Measurements from ENCODE around the gene MYBPH.

The MYBPH gene

DNA sequence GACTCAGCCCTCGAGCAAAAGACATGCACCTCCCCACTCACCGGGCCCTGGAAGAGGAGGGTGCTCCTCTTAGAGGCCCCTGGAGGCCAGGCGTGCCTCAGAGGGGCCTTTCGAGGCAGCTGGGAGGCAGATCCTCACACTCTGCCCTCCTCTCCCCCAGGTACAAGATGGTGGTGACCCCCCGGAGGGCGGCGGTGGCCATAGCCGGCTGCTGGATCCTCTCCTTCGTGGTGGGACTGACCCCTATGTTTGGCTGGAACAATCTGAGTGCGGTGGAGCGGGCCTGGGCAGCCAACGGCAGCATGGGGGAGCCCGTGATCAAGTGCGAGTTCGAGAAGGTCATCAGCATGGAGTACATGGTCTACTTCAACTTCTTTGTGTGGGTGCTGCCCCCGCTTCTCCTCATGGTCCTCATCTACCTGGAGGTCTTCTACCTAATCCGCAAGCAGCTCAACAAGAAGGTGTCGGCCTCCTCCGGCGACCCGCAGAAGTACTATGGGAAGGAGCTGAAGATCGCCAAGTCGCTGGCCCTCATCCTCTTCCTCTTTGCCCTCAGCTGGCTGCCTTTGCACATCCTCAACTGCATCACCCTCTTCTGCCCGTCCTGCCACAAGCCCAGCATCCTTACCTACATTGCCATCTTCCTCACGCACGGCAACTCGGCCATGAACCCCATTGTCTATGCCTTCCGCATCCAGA, 10.4 kb downstream of the MYBPH start:
- DNase-seq, result no peak

- DNase-seq, result no peak
Observed at GRCh38 chr1:203163891-203164635, 11.6 kb downstream of the MYBPH start.

DNA sequence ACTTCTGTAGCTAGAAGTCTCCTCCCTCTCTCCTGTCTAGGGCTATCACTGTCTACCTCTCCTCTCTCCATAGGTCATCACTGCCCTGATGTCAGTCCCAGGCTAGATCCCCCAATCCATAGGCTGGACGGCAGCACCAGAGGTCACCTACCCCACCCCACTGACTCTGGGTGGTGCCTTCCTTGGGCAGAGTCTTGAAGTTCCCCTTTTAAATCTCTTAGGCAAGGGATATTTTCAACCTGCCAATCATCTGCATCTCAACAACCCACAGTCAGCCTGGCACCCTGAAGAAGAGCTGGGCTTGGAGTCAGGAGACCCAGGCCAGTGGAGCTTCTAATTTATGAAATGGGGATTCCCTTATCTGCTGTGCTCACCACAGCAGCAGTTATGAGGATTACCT, 13.2 kb downstream of the MYBPH start:
- DNase-seq, result no peak

DNA sequence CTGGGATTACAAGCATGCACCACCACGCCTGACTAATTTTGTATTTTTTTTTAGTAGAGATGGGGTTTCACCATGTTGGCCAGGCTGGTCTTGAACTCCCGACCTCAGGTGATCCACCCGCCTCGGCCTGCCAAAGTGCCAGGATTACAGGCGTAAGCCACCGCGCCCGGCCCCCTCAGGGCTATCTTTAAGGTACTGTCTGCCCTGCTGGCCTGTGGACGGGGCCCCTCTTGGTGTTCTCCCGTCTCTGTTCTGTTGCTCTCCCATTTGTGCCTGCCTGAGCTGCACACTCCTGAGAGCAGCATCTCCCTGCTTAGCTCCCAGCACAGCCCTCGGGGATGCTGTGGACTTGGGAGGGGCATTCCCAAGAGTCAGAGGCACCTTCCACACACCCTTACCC, 13.9 kb downstream of the MYBPH start:
- DNase-seq, result no peak

GRCh38 chr1:203161175-203161574, 14.5 kb downstream of the MYBPH start:
- DNase-seq, result no peak

DNA sequence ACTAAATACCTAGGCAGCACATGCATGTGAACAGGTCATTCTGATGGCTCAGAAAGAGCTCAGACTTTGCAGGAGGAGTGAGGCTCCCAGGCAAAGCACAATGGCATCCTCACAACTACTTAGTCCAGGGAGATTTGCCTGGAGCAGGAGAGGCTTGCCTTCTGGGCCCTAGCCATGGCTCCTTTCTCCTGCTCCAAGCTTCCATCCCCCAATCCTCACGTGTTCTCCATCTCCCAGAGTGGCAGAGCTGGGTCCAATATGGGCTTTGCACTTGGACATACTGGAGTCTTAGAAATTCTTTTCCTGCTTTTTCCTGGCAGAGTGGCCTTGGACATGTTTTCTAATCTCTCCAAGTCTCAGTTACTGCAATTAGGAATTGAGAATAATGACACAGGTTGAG, 15.8 kb downstream of the MYBPH start:
- DNase-seq, result no peak

GRCh38 chr1:203158960-203159665, 16.5 kb downstream of the MYBPH start:
- no peak for DNase-seq

GRCh38 chr1:203158423-203158822, 17.2 kb downstream of the MYBPH start:
- DNase-seq, result no peak

GRCh38 chr1:203156280-203156679, 19.3 kb downstream of the MYBPH start:
- no peak for DNase-seq

DNA sequence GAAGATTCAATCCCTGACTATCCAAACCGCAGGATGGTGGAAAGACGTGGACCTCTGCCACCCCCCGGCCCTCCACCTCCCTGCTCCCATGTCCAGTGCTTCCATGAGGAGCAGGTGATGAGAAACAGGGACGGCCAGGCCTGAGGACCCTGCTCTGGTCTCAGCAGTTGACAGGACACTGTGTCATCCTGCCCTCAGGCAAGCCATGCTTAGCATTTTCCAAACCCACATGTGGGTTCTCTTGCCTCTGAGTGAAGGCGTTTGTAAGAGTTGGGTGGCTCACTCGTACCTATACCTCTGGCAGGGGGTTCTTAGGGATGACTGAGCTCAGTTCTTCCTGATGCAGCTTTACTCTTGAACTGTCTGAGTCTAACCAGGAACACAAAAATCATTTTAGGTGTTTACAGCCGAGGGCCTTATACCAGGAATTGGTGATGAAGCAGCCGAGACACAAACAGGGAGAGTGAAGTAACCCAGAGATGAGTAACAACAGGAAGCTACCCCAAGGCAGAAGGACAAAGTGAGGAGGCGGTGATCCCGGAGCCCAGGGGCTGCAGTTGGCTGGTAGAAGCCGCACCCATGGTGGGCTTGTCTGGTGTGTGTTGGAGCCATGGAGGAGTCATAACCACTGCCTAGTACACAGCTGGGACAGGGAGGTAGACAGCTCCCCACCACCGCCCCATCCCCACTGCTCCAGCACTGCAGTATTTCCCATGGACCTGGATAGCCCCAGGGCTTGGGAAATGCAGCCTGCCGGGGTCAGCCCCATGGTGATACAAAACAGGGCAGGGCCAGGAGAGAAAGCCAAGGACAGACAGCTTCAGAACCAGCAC, 21.4 kb downstream of the MYBPH start:
- no peak for DNase-seq

GRCh38 chr1:203153051-203153988, 22.3 kb downstream of the MYBPH start:
- DNase-seq, result no peak

DNA sequence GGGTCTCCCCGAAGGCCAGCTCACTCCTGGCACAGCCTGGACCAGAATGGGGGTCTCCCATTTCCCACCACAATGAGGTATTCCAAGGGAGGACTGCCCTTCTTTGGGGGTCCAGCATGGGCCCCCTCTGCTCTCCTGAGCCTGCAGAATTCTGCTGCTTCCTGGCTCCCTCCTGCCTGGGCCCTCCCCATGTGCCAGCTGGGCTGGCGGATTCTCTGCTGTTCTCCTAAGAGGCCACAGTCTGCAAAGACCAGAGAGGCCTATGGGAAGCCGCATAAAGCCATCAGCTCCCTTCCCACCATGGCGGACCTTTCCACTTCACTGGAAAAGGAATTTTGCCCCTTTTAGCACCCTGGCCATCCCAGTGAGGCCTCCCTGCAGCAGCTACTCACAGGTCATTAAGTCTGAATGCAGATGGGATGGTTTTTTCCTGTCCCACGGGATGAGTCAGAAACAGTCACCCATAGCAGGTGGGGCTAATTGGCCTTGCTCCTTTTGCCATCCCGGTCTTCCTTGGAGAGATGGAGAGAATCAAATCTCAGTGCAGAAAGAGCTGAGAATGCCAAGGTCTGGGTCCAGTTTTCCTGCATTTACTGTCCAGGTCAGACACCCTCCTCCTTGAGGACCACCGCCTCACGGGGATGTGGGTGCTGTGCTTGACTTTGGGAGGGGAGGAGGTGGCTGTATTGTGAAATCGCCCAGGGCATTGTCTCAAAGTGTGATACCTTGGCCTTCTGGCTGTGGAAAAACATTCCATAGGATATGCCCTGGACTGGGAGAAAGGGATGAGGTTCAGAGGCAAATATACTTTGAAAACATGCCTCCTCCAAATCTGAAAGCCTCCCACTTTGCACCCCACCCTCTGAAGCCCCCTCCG, 23.2 kb downstream of the MYBPH start:
- no peak for DNase-seq

- no peak for DNase-seq
Observed at GRCh38 chr1:203151362-203152157, 24.1 kb downstream of the MYBPH start.

- no peak for DNase-seq
Observed at GRCh38 chr1:203150511-203151297, 24.9 kb downstream of the MYBPH start.

DNA sequence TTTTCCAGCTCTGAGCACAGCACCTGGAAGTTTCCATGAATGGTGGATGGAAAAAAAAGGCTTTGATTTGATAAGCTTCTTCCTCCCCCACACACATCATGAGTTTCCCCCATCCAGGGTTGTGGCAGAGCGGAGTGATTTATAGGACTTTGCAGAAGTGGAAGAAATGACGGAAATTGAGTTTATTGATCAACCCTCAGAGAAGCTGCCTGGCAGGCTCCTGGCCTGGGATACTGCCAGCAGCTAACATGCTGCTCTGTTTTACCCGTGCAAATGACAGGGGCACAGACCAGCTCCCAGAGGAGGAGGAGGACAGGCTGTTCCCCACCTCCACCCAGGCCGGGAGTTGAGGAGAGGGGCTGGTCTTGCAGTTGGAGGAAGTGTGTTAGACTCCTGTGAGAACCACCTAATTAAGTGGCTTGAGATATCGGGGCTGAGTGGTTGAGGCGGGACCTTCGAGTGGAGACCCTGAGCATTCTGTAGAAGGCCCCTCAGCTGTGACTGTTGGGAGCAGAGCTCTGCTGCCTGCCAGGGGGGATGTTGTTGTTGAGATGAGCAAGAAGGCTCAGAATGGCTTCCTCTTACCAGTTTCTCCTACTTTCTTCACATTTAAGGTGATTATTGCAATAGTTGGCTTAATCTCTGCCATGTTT, 26.3 kb downstream of the MYBPH start:
- DNase-seq, result no peak

GRCh38 chr1:203148579-203148978, 27.0 kb downstream of the MYBPH start:
- no peak for DNase-seq

GRCh38 chr1:203148127-203148526, 27.5 kb downstream of the MYBPH start:
- DNase-seq, result no peak

DNA sequence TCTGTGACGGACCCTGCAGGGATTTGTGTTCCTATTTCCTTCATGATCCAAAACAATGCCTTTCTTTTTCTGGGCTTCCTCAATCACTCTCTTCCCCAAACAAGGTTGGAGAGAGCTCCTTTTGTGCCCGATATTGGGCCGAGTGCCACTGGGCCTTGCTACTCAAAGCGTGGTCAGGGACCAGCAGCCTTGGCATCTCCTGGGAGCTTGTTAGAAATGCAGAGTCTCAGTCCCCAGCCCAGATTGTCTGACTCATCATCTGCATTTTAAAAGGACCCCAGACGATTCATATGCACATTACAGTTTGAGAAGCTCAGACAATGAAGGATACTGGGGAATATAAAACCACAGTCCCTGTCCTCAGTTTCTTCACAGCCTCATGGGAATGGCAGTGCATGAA, 28.2 kb downstream of the MYBPH start:
- no peak for DNase-seq

DNA sequence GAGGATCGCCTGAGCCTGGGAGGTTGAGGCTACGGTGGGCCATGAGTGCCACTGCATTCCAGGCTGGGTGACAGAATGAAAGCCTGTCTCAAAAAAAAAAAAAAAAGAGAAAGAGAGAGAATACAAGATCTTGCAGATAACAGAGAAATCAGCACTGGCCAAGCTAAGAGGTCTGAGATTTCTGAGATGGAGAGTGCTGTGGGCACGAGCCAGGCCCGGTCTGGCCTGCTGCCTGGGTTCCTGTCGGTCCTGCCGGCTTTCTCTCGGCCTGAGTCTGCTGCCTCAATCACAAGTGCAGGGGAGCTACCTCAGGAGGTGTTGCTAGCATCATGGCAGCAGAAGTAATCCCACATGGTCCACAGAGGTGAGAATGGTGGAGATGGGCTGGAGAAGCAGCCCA, 29.1 kb downstream of the MYBPH start:
- DNase-seq, result no peak
